Measurements from ENCODE around the gene STAB1.

DNA sequence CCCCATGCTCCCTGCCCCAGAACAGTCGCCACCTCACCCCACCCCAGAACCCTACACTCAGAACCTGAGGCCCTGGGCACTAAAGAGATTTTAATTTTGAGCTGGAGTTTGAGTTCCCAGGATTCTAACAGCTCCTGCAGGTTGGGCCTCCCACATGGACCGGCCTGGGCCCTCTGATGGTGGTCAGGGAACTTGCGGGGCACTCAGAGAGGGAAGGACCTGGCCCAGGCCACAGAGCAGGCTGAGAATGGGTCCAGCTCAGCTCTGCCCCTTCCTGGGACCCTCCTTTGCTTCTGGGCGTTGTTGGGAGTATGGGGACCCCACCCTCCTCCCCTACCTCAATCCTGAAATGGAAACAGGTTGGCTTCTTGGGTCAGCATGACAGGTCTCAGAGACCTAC, 49.1 kb upstream of the STAB1 start:
- TF ChIP-seq, protein P1, sequence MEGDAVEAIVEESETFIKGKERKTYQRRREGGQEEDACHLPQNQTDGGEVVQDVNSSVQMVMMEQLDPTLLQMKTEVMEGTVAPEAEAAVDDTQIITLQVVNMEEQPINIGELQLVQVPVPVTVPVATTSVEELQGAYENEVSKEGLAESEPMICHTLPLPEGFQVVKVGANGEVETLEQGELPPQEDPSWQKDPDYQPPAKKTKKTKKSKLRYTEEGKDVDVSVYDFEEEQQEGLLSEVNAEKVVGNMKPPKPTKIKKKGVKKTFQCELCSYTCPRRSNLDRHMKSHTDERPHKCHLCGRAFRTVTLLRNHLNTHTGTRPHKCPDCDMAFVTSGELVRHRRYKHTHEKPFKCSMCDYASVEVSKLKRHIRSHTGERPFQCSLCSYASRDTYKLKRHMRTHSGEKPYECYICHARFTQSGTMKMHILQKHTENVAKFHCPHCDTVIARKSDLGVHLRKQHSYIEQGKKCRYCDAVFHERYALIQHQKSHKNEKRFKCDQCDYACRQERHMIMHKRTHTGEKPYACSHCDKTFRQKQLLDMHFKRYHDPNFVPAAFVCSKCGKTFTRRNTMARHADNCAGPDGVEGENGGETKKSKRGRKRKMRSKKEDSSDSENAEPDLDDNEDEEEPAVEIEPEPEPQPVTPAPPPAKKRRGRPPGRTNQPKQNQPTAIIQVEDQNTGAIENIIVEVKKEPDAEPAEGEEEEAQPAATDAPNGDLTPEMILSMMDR (optimal IDR thresholded peaks at IDR 0.05 in 1 of 3, IDR thresholded peaks at IDR 0.05 in 1 of 3, conservative IDR thresholded peaks at IDR 0.05 in 1 of 3; ENCODE audit: extremely low read depth in 1 of 3, insufficient read depth in 2 of 3, low read length in 3 of 3): no peak
- TF ChIP-seq EZH2 (IDR thresholded peaks at IDR 0.05; ENCODE audit: low read length): no peak
